IMR-90 (cell line): ENCODE results near the gene CCHCR1. TPM values are rescaled to one million over a fixed set of nuclear protein-coding genes. Genes with fewer than 3 reads are reported as not detected.

Experiments used
- ATAC-seq: fragments of 200-7000 bp; cut with Tn5 transposase; 2 replicates; pipeline ENCODE4 v1.9.1; 2020; ENCODE audit warnings: low read depth, mild to moderate bottlenecking, moderate library complexity
- BruUV-seq: library from RNA; stranded (reverse); fragments of 400-500 nt; replicated peaks from 2 replicates; lab custom pipeline; 2021; lab: Mats Ljungman, UMichigan
- CTCF ChIA-PET: fragments of 300-600 bp; formaldehyde crosslinking; extraction: SDS; loops from one replicate; lab custom pipeline; 2021; ENCODE audit warnings: antibody characterized with exemption; lab: Yijun Ruan, JAX
- POLR2A ChIA-PET: fragments of 300-600 bp; sonication (Branson Sonifier 250); formaldehyde crosslinking; loops from one replicate; lab custom pipeline; 2022; ENCODE audit warnings: antibody characterized with exemption; ENCODE audit not compliant: unreplicated experiment; lab: Charles Lee
- DNase-seq: peaks from one replicate; pipeline ENCODE4 v3.0.0; 2013
- H2AFZ ChIP-seq: replicated peaks from 2 replicates; pipeline ENCODE3; 2013; ENCODE audit warnings: low read length, mild to moderate bottlenecking; ENCODE audit not compliant: poor library complexity
- H2AK5ac ChIP-seq: 2 replicates; pipeline ENCODE4 v1.6.1; 2013; ENCODE audit warnings: low read depth, low read length, inconsistent platforms
- H2AK9ac ChIP-seq: replicated peaks from 2 replicates; pipeline ENCODE3; 2013; ENCODE audit warnings: mild to moderate bottlenecking, low read depth, low read length, moderate library complexity; ENCODE audit not compliant: poor library complexity
- H2BK120ac ChIP-seq: 2 replicates; pipeline ENCODE4 v1.6.1; 2013; ENCODE audit warnings: low read depth, low read length, inconsistent platforms
- H2BK15ac ChIP-seq: 3 replicates; pipeline ENCODE4 v1.6.1; 2013; ENCODE audit warnings: low read depth, low read length, inconsistent platforms
- H2BK20ac ChIP-seq: 2 replicates; pipeline ENCODE4 v1.6.1; 2013; ENCODE audit warnings: low read depth, mild to moderate bottlenecking, inconsistent platforms, low read length, moderate library complexity
- H2BK5ac ChIP-seq: 2 replicates; pipeline ENCODE4 v1.6.1; 2013; ENCODE audit warnings: mild to moderate bottlenecking, low read depth, low read length, inconsistent platforms; ENCODE audit not compliant: poor library complexity, severe bottlenecking
- H3K14ac ChIP-seq: replicated peaks from 2 replicates; pipeline ENCODE4 v1.6.1; 2013; ENCODE audit warnings: low read depth, low read length, inconsistent platforms
- H3K18ac ChIP-seq: 2 replicates; pipeline ENCODE4 v1.6.1; 2013; ENCODE audit warnings: low read depth, low read length, control low read depth
- H3K23ac ChIP-seq: 2 replicates; pipeline ENCODE4 v1.6.1; 2013; ENCODE audit warnings: low read depth, low read length, inconsistent platforms
- H3K27ac ChIP-seq: 2 replicates; pipeline ENCODE4 v1.5.1; 2013; ENCODE audit warnings: mild to moderate bottlenecking, control low read depth, low read length; ENCODE audit not compliant: insufficient read depth
- H3K27me3 ChIP-seq: 2 replicates; pipeline ENCODE4 v1.6.1; 2013; ENCODE audit warnings: low read length; ENCODE audit not compliant: control insufficient read depth, insufficient read depth
- H3K36me3 ChIP-seq: 2 replicates; pipeline ENCODE4 v1.6.1; 2013; ENCODE audit warnings: low read length, mixed read lengths; ENCODE audit not compliant: control insufficient read depth, insufficient read depth
- H3K4ac ChIP-seq: 2 replicates; pipeline ENCODE4 v1.6.1; 2013; ENCODE audit warnings: low read depth, low read length, inconsistent platforms
- H3K4me1 ChIP-seq: 2 replicates; pipeline ENCODE4 v1.6.1; 2013; ENCODE audit warnings: low read length, mixed read lengths; ENCODE audit not compliant: control insufficient read depth, insufficient read depth
- H3K4me2 ChIP-seq: 2 replicates; pipeline ENCODE4 v1.6.1; 2013; ENCODE audit warnings: low read depth, mild to moderate bottlenecking, control low read depth, low read length, moderate library complexity
- H3K4me3 ChIP-seq: 2 replicates; pipeline ENCODE4 v1.5.1; 2013; ENCODE audit warnings: low read depth, mild to moderate bottlenecking, control low read depth, low read length, moderate library complexity; ENCODE audit not compliant: insufficient read depth
- H3K56ac ChIP-seq: 2 replicates; pipeline ENCODE4 v1.6.1; 2013; ENCODE audit warnings: low read length, inconsistent platforms; ENCODE audit not compliant: insufficient read depth; ENCODE audit errors: extremely low read depth
- H3K79me1 ChIP-seq, 2 experiments: 2 replicates each; pipeline ENCODE4 v1.6.1; 2013; ENCODE audit warnings: low read length in 2 of 2, inconsistent platforms in 1 of 2, low read depth in 1 of 2
- H3K9ac ChIP-seq: 2 replicates; pipeline ENCODE4 v1.6.1; 2013; ENCODE audit warnings: low read depth, low read length, control low read depth
- H3K9me1 ChIP-seq: 2 replicates; pipeline ENCODE4 v1.6.1; 2013; ENCODE audit warnings: low read length, inconsistent platforms; ENCODE audit not compliant: insufficient read depth
- H3K9me3 ChIP-seq: 2 replicates; pipeline ENCODE4 v1.6.1; 2013; ENCODE audit warnings: low read length; ENCODE audit not compliant: control insufficient read depth, insufficient read depth
- H4K20me1 ChIP-seq: 2 replicates; pipeline ENCODE4 v1.6.1; 2013; ENCODE audit warnings: low read length, inconsistent platforms; ENCODE audit not compliant: insufficient read depth
- H4K5ac ChIP-seq: 2 replicates; pipeline ENCODE4 v1.6.1; 2013; ENCODE audit warnings: mild to moderate bottlenecking, low read depth, low read length, control low read depth
- H4K8ac ChIP-seq, 2 experiments: 2 replicates each; pipeline ENCODE4 v1.6.1; 2013; ENCODE audit warnings: low read depth in 2 of 2, low read length in 2 of 2, control low read depth in 1 of 2, inconsistent platforms in 1 of 2
- H4K91ac ChIP-seq: 2 replicates; pipeline ENCODE4 v1.6.1; 2013; ENCODE audit warnings: low read depth, low read length, inconsistent platforms; ENCODE audit not compliant: insufficient read depth
- BHLHE40 ChIP-seq: fragments of 150-350 bp; IDR thresholded peaks from 2 replicates; pipeline ENCODE4 v1.6.1; 2016; ENCODE audit warnings: mild to moderate bottlenecking, low read depth, low read length
- CEBPB ChIP-seq: IDR thresholded peaks from 2 replicates; pipeline ENCODE4 v1.6.1; 2012; ENCODE audit warnings: low read depth, low read length, improper control_type of control experiment
- CHD1 ChIP-seq: IDR thresholded peaks from 2 replicates; pipeline ENCODE4 v1.6.1; 2012; ENCODE audit warnings: low read depth, low read length, improper control_type of control experiment
- CTCF ChIP-seq: conservative IDR thresholded peaks from 2 replicates; pipeline ENCODE4 v1.5.1; 2012; ENCODE audit warnings: mild to moderate bottlenecking, low read depth, low read length, improper control_type of control experiment
- ELK1 ChIP-seq: fragments of 150-350 bp; IDR thresholded peaks from 2 replicates; pipeline ENCODE4 v1.6.1; 2016; ENCODE audit warnings: low read depth, mild to moderate bottlenecking, low read length, moderate library complexity, borderline replicate concordance
- FOS ChIP-seq: fragments of 150-350 bp; IDR thresholded peaks from 2 replicates; pipeline ENCODE4 v1.6.1; 2016; ENCODE audit warnings: low read depth, low read length
- MAFK ChIP-seq: IDR thresholded peaks from 2 replicates; pipeline ENCODE4 v1.6.1; 2012; ENCODE audit warnings: low read depth, low read length, improper control_type of control experiment
- MAZ ChIP-seq: IDR thresholded peaks from 2 replicates; pipeline ENCODE4 v1.6.1; 2012; ENCODE audit warnings: low read depth, mild to moderate bottlenecking, low read length, improper control_type of control experiment, moderate library complexity, borderline replicate concordance
- MXI1 ChIP-seq: IDR thresholded peaks from 2 replicates; pipeline ENCODE4 v1.6.1; 2012; ENCODE audit warnings: low read depth, mild to moderate bottlenecking, low read length, moderate library complexity, borderline replicate concordance
- NFE2L2 ChIP-seq: fragments of 150-350 bp; IDR thresholded peaks from 2 replicates; pipeline ENCODE4 v1.6.1; 2016; ENCODE audit warnings: low read depth, mild to moderate bottlenecking, low read length
- POLR2A ChIP-seq: IDR thresholded peaks from 2 replicates; pipeline ENCODE4 v1.6.1; 2012; ENCODE audit warnings: mild to moderate bottlenecking, low read depth, low read length
- RAD21 ChIP-seq: IDR thresholded peaks from 2 replicates; pipeline ENCODE4 v1.6.1; 2012; ENCODE audit warnings: low read length, improper control_type of control experiment
- RCOR1 ChIP-seq: IDR thresholded peaks from 2 replicates; pipeline ENCODE4 v1.6.1; 2012; ENCODE audit warnings: mild to moderate bottlenecking, low read length, improper control_type of control experiment; ENCODE audit not compliant: insufficient replicate concordance
- RFX5 ChIP-seq: IDR thresholded peaks from 2 replicates; pipeline ENCODE4 v1.8.0; 2012; ENCODE audit warnings: low read depth, mild to moderate bottlenecking, low read length, moderate library complexity
- SMC3 ChIP-seq: fragments of 150-350 bp; IDR thresholded peaks from 2 replicates; pipeline ENCODE4 v1.6.1; 2016; ENCODE audit warnings: low read depth, mild to moderate bottlenecking, antibody characterized with exemption, low read length, moderate library complexity
- USF2 ChIP-seq: fragments of 150-350 bp; IDR thresholded peaks from 2 replicates; pipeline ENCODE4 v1.6.1; 2017; ENCODE audit warnings: mild to moderate bottlenecking, antibody characterized with exemption, low read length, low read depth
- WGBS, 2 experiments: methylation state at CpG; one replicate each; pipeline versions ENCODE4 v1.1.5 to v1.1.7; 2013; ENCODE audit warnings: missing lambda C conversion rate in 2 of 2; ENCODE audit not compliant: insufficient read length in 1 of 2; ENCODE audit errors: extremely low coverage in 2 of 2; 5-methylcytosine and 5-hydroxymethylcytosine counted together
- dilution Hi-C: fragments of 300-500 bp; cut with HindIII; formaldehyde crosslinking; loops from one replicate; pipeline ENCODE4 v1.14.3; 2018; ENCODE audit warnings: low sequenced_read_pairs; ENCODE audit not compliant: unreplicated experiment
- in situ Hi-C: fragments of 300-500 bp; cut with MboI; formaldehyde crosslinking; loops from 3 replicates; pipeline ENCODE4 v1.14.3; 2019; ENCODE audit warnings: low sequenced_read_pairs, inconsistent platforms, mixed read lengths
- intact Hi-C: fragments of 100-400 bp; cut with micrococcal nuclease; formaldehyde crosslinking; loops from 2 replicates; pipeline ENCODE4 v1.10.0; 2022
- polyA plus RNA-seq, 3 experiments: library from polyadenylated mRNA; depleted of rRNA; stranded (reverse); fragments of >200 nt; gene quantifications; 2 replicates each; pipeline ENCODE4 v1.2.3, GENCODE V29; 2012; ENCODE audit warnings: low replicate concordance in 1 of 3
- total RNA-seq: library from RNA; depleted of rRNA; stranded (reverse); fragments of >200 nt; gene quantifications from 2 replicates; pipeline ENCODE4 v1.2.3, GENCODE V29; 2012

Gene CCHCR1
- total and polyA plus RNA-seq, 2 of the 4 experiments (the other 2 are of a cell fraction): 13.1 to 22.0 TPM

- Histone ChIP-seq H3K4ac (peak within 1 kb of the TSS; percentile 78), H3K27ac (no peak within 1 kb of the TSS), H3K27me3 (no peaks in the 10 kb centered on the region), H4K8ac (peak within 1 kb of the TSS; percentile 51 to 77; a peak in 3 of 4 replicates), H3K14ac (no peak within 1 kb of the TSS), H2BK15ac (peak within 1 kb of the TSS; percentile 65; the same call in 1 of the 3 replicates), H3K9ac (no peak within 1 kb of the TSS), H4K5ac (0 out of 2 replicates have a peak within 1 kb of the TSS, but pooled peaks have one; percentile 34), H2BK120ac (peak within 1 kb of the TSS; percentile 65; the same call in 1 of the 2 replicates), H3K56ac (no peak within 1 kb of the TSS), H3K4me1 (peaks cover 13% of the 10 kb centered on the region), H2BK20ac (peak within 1 kb of the TSS; percentile 20), H2AK5ac (peak within 1 kb of the TSS; percentile 67), H4K20me1 (no peaks in the 10 kb centered on the region; the same call in 1 of the 2 replicates), H3K4me2 (no peak within 1 kb of the TSS), H3K4me3 (no peak within 1 kb of the TSS), H2BK5ac (no peak within 1 kb of the TSS), H3K36me3 (peaks cover 4% of the 10 kb centered on the region; the same call in 1 of the 2 replicates), H3K18ac (no peak within 1 kb of the TSS), H3K9me1 (peaks cover 15% of the 10 kb centered on the region), H2AK9ac (peak within 1 kb of the TSS; percentile 84), H3K79me1 (no peaks in the 10 kb centered on the region), H3K23ac (no peak within 1 kb of the TSS), H4K91ac (peak within 1 kb of the TSS; percentile 49), H3K9me3 (no peaks in the 10 kb centered on the region), H2AFZ (peak within 1 kb of the TSS; percentile 89)
- no CpG with 5 or more reads among the region's 4 CpGs for WGBS, 2 experiments
- ATAC-seq: no peak
- ChIA-PET CTCF (interaction anchor here (0.5 to 0.6 kb wide), 2 partner anchors 228 to 462 kb away, joined by 3 read pairs; no protein-coding TSS in a partner anchor), POLR2A (no interaction called here)
- no TSS peak for BruUV-seq
- DNase-seq: no peak
- in situ Hi-C loops (loop anchor here (5.0 kb wide), 2 partner anchors 53 to 228 kb away; no protein-coding TSS in a partner anchor), dilution Hi-C loops (no loop called here), intact Hi-C loops (loop anchor here (5.0 kb wide), 1 partner anchor 133 kb away; the partner anchor contains the start of gene HLA-C)
- TF ChIP-seq RAD21 (no peak), FOS (no peak), CTCF (no peak), RFX5 (no peak), POLR2A (no peak), BHLHE40 (no peak), CHD1 (no peak), USF2 (no peak), MAFK (no peak), MXI1 (no peak), RCOR1 (no peak), SMC3 (no peak), ELK1 (no peak), NFE2L2 (no peak), MAZ (no peak), CEBPB (no peak)
Measured at GRCh38 chr6:31138982-31139381, 18.6 kb downstream of the CCHCR1 start, which contains the start of gene PSORS1C2. Gene PSORS1C2, minus strand, starts transcription at chr6:31139066. Its CDS starts 40 bp downstream, at chr6:31139026.
